Choroid plexus epithelial cell (primary cell): Measurements from ENCODE around the gene RETREG1.

ENCODE experiments used
- DNase-seq: peaks from one replicate; pipeline ENCODE4 v3.0.0-alpha.2; 2010; ENCODE audit warnings: low read depth
- H3K4me3 ChIP-seq: 2 replicates; pipeline ENCODE4 v1.5.1; 2011; ENCODE audit warnings: low read depth, mild to moderate bottlenecking, control low read depth, low read length, moderate library complexity
- CTCF ChIP-seq: conservative IDR thresholded peaks from 2 replicates; pipeline ENCODE4 v1.5.1; 2011; ENCODE audit warnings: low read depth, mild to moderate bottlenecking, control low read depth, inconsistent platforms, low read length, moderate library complexity

Gene RETREG1

GRCh38 chr5:16540421-16540820 lies 76.4 kb downstream of the RETREG1 start:
- DNase-seq = peak; percentile 74
- TF ChIP-seq CTCF = no peak
- no peak overlapping the region for H3K4me3 ChIP-seq

DNA sequence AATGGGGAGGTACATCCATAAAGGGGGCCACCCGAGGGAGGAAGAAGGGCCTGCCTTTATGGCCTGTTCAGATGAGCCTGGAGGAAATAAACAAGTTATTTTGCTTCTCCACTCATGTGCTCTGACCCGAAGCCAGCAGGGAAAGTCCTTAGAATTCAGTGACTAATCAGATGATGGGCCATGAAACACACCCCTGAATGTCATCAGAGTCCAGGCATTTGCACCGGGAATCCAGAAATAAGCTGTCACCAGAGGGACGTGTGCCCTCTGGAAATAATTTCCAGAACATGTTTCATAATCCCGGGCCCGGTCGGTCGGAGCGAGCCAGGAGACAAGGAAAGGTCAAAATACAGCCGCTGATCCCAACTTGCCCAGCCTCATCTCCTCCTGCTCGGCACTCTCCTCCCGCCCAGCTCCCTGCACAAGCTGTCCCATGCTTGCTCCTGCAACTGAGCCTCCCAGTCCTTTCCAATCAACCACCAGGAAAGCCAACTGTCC lies 77.6 kb downstream of the RETREG1 start:
- TF ChIP-seq CTCF = no peak
- H3K4me3 ChIP-seq = no peak overlapping the region
- DNase-seq = peak; percentile 84

- no peak for TF ChIP-seq CTCF
- DNase-seq = no peak
- H3K4me3 ChIP-seq = no peak overlapping the region
Measured at GRCh38 chr5:16538006-16538405, 78.8 kb downstream of the RETREG1 start.

DNA sequence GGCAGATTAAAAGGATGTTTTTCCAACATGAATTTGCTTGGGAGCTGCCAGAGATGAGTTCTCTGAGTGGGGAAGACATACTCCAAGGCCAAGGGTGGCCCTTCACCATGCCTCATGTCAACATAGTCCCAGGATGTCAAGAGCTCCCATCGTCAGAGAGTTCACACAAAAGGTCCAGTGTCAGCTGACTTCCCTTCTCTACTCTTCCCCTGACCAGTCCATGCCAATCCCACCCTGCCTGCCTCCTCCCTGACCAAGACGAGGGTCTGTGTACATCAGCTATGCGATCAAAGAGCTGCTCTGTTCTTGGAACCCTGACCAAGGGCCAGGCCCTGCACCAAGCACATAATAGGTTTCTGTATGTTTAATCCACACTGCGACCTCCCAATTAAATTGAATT lies 80.0 kb downstream of the RETREG1 start:
- H3K4me3 ChIP-seq = no peak overlapping the region
- no peak for TF ChIP-seq CTCF
- no peak for DNase-seq

- DNase-seq = peak; percentile 46
- no peak overlapping the region for H3K4me3 ChIP-seq
- no peak for TF ChIP-seq CTCF
Measured at GRCh38 chr5:16536246-16536645, 80.6 kb downstream of the RETREG1 start.

DNA sequence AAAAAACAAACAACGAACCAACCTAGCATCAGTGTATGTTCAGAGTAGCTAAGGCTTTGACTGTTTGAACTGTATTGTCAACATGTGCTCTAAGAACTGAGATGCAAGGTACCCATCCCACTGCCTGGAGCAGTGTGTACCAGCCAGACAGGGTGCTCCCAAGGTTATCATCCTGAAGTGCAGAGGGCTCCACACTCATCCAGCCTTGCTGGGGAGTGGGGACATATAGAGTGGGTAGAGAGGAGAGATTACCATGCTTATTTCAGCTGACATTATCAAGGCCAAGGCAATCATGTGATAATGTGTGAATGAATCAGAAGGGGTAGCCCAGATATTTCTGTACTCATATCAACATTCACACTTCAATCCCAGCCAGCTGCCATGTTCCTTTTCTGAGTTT lies 82.5 kb downstream of the RETREG1 start:
- no peak for TF ChIP-seq CTCF

GRCh38 chr5:16531063-16531648 lies 85.6 kb downstream of the RETREG1 start:
- no peak for DNase-seq
- H3K4me3 ChIP-seq = no peak overlapping the region
- no peak for TF ChIP-seq CTCF

More for the DNA sequence above, 82.5 kb downstream of the RETREG1 start:
- H3K4me3 ChIP-seq = no peak overlapping the region
- DNase-seq = no peak
